Measurements from ENCODE around the gene MYO9A. TPM values are rescaled to one million over a fixed set of nuclear protein-coding genes. Genes with fewer than 3 reads are reported as not detected.

Gene MYO9A
- total and polyA plus RNA-seq, 10 of the 15 experiments (the other 5 are each of a cell fraction or from before 2014, with no cell fraction given), result 3.3 to 25.3 (median 12.2) TPM

DNA sequence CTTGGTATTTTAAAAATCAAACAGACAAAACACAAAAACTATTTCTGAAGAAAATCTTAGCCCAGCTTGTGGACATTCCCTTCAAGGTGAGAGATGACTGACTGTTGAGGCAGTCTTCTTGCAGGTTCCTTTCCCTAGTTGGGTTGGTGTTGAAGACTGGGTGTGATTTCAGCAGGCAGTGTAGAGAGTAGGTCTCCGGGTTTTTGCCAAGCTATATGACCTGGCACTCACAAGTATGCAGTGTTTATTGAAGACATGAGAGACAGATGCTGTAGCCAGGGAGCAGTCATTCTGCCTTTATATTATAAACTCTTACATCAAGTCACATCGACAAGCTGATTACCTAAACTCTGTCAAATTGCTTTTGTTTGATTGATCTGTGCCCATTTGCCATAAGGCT, 17.8 kb upstream of the MYO9A start:
- no TSS peak for BruUV-seq (replicated peaks)
- TF ChIP-seq CBFB (IDR thresholded peaks at IDR 0.05; ENCODE audit: low read depth) (no peak), EP300 (IDR thresholded peaks at IDR 0.05; ENCODE audit: borderline replicate concordance in 1 of 2, control insufficient read depth in 1 of 2, low read depth in 2 of 2, low read length in 2 of 2) (no peak), NR2C1 (IDR thresholded peaks at IDR 0.05) (no peak), JUND (IDR thresholded peaks at IDR 0.05; ENCODE audit: low read depth, low read length) (no peak), EED (IDR thresholded peaks at IDR 0.05; ENCODE audit: low read depth) (no peak), ZNF207 (IDR thresholded peaks at IDR 0.05; ENCODE audit: borderline replicate concordance) (no peak), POU2F2 (IDR thresholded peaks at IDR 0.05; ENCODE audit: borderline replicate concordance, low read depth, low read length) (no peak), PAX8 (IDR thresholded peaks at IDR 0.05) (no peak), KAT2A (conservative IDR thresholded peaks at IDR 0.05; ENCODE audit: control insufficient read depth, low read depth, low read length) (no peak), SIN3A (IDR thresholded peaks at IDR 0.05; ENCODE audit: low read depth, low read length) (no peak)
- TF ChIP-seq, protein P1, sequence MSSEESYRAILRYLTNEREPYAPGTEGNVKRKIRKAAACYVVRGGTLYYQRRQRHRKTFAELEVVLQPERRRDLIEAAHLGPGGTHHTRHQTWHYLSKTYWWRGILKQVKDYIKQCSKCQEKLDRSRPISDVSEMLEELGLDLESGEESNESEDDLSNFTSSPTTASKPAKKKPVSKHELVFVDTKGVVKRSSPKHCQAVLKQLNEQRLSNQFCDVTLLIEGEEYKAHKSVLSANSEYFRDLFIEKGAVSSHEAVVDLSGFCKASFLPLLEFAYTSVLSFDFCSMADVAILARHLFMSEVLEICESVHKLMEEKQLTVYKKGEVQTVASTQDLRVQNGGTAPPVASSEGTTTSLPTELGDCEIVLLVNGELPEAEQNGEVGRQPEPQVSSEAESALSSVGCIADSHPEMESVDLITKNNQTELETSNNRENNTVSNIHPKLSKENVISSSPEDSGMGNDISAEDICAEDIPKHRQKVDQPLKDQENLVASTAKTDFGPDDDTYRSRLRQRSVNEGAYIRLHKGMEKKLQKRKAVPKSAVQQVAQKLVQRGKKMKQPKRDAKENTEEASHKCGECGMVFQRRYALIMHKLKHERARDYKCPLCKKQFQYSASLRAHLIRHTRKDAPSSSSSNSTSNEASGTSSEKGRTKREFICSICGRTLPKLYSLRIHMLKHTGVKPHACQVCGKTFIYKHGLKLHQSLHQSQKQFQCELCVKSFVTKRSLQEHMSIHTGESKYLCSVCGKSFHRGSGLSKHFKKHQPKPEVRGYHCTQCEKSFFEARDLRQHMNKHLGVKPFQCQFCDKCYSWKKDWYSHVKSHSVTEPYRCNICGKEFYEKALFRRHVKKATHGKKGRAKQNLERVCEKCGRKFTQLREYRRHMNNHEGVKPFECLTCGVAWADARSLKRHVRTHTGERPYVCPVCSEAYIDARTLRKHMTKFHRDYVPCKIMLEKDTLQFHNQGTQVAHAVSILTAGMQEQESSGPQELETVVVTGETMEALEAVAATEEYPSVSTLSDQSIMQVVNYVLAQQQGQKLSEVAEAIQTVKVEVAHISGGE (CRISPR knock-in tag; IDR thresholded peaks at IDR 0.05), result no peak
- TF ChIP-seq, protein P2, sequence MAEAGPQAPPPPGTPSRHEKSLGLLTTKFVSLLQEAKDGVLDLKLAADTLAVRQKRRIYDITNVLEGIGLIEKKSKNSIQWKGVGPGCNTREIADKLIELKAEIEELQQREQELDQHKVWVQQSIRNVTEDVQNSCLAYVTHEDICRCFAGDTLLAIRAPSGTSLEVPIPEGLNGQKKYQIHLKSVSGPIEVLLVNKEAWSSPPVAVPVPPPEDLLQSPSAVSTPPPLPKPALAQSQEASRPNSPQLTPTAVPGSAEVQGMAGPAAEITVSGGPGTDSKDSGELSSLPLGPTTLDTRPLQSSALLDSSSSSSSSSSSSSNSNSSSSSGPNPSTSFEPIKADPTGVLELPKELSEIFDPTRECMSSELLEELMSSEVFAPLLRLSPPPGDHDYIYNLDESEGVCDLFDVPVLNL (IDR thresholded peaks at IDR 0.05; ENCODE audit: low read depth, low read length), result no peak
- TF ChIP-seq, protein P3, sequence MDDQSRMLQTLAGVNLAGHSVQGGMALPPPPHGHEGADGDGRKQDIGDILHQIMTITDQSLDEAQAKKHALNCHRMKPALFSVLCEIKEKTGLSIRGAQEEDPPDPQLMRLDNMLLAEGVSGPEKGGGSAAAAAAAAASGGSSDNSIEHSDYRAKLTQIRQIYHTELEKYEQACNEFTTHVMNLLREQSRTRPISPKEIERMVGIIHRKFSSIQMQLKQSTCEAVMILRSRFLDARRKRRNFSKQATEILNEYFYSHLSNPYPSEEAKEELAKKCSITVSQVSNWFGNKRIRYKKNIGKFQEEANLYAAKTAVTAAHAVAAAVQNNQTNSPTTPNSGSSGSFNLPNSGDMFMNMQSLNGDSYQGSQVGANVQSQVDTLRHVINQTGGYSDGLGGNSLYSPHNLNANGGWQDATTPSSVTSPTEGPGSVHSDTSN (IDR thresholded peaks at IDR 0.05; ENCODE audit: insufficient replicate concordance, low read depth, low read length), result no peak
- no peak for FAIRE-seq
- H3K9me3 ChIP-seq (replicated peaks; ENCODE audit: control insufficient read depth, insufficient read depth, low read length), result no peaks in the 10 kb centered on the region
- in situ Hi-C loops (cut with MboI), result no loop called here
- H4K20me1 ChIP-seq (ENCODE audit: control insufficient read depth, insufficient read depth), result no peaks in the 10 kb centered on the region
- ChIA-PET SMC1A (ENCODE audit: uncharacterized antibody, unreplicated experiment) (interaction anchor here (0.8 kb wide), 1 partner anchor 11 kb away, joined by 3 read pairs; no protein-coding TSS in a partner anchor), RAD21 (ENCODE audit: unreplicated experiment) (no interaction called here), POLR2A (no interaction called here), CTCF (no interaction called here)
- H3K79me2 ChIP-seq (ENCODE audit: control insufficient read depth, insufficient read depth, low read length), result no peaks in the 10 kb centered on the region
- H3K4me3 ChIP-seq, result no peak overlapping the region
- ATAC-seq, result no peak
- H3K27ac ChIP-seq (ENCODE audit: control insufficient read depth, insufficient read depth), result no peak overlapping the region
- DNase-seq (ENCODE audit: low read depth, low spot score), result no peak
- no peak overlapping the region for H3K9ac ChIP-seq (ENCODE audit: control insufficient read depth, insufficient read depth, low read length)
- no peak overlapping the region for H2AFZ ChIP-seq (ENCODE audit: control insufficient read depth, low read depth, low read length)
- no peaks in the 10 kb centered on the region for H3K36me3 ChIP-seq (ENCODE audit: control insufficient read depth in 2 of 2, insufficient read depth in 2 of 2, low read length in 1 of 2)
- H3K4me2 ChIP-seq (ENCODE audit: control insufficient read depth, insufficient read depth), result no peak overlapping the region
- intact Hi-C loops (cut with micrococcal nuclease; ENCODE audit: unreplicated experiment), result no loop called here
- no peaks in the 10 kb centered on the region for H3K27me3 ChIP-seq (replicated peaks in 1 of 2; ENCODE audit: control insufficient read depth in 2 of 2, insufficient read depth in 2 of 2, low read length in 1 of 2)
- WGBS (ENCODE audit: insufficient coverage, insufficient replicate concordance, low lambda C conversion rate, missing lambda C conversion rate), result 50% methylated on average over 2 of the region's 2 CpGs
- H3K4me1 ChIP-seq (ENCODE audit: control insufficient read depth, insufficient read depth, low read length), result peaks cover 9% of the 10 kb centered on the region

Measured in GM12878 (cell line).